HG02759 (cell line): ENCODE measurements around the gene EPSTI1.
"Not testable (repeated sequence)": the region's sequence is repeated elsewhere in the genome, so short reads cannot be mapped to it uniquely, and the experiment has no call there.

Experiments used
- ATAC-seq: cut with Tn5 transposase; IDR thresholded peaks from one replicate; pipeline ENCODE4 v1.9.1; 2021; ENCODE audit warnings: mild to moderate bottlenecking, moderate library complexity; ENCODE audit not compliant: unreplicated experiment

EPSTI1 gene

DNA sequence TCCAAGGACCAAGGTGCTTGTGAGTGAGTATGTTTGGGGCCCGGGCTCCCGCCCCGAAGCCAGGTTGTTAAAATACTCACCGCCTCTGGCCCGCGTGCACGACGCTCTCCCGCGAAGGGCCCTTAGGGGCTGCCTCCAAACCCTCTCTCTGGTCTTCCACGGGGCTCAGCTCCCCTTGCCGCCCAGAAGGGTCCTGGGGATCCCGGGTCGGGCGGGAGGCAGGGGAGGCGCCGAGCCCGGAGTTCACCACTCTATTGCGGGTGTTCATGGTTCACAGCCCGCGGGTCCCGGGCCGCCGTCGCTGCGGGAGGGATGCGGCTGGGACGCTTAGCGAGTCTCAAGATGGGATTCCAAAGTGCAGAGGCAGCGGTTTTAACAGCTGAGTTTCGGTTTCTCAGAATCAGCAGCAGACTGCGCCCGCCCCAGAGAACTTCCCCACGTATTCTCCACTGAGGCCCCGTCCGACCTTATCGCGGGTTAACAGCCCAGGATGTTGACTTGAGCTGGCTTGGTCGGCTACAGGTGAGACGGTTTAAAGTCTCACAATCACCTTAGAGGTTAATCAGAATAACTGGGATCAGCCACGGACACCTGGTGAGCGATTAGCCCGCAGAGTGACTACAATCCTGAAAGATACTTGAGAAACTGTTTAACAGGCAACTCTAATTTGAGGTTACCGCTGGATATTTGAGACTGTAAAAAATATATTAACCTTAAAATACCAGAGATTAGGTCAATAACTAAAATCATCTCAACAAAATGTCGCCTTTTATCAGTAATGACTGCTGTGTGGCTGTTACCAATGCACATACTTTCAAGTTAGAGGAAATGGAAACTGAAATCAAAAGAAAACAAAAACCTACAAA is at the start of gene EPSTI1:
Gene EPSTI1 (minus strand): TSS at position 344 of the 866 bp plus-strand sequence. CDS start 76 bp downstream, at position 268.
- ATAC-seq = peak; percentile 84

DNA sequence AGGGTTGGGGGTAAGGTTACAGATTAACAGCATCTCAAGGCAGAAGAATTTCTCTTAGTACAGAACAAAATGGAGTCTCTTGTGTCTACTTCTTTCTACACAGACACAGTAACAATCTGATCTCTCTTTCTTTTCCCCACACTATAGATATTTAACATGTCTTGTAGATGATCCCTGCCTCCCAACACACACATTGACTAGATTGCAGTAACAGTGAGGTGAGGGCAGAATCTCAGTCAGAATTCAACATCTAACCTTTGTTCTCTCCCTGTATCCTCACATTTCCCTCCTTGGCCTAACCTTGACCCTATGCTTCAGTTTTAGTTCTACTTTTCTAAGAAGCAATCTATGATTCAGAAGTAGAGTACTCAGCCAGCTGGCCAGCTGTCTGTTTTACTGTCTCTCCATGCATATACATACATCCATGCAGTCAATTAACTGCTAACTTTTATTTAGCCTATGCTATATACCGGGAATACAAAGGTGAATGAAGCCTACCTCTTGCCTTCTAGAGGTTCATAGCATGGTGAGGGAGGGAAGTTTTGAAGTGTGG is 49.4 kb upstream of the EPSTI1 start:
- peak; percentile 76 for ATAC-seq

- not testable (repeated sequence) for ATAC-seq
These were observed 48.7 kb upstream of the EPSTI1 start for GRCh38 chr13:43040581-43041368.

DNA sequence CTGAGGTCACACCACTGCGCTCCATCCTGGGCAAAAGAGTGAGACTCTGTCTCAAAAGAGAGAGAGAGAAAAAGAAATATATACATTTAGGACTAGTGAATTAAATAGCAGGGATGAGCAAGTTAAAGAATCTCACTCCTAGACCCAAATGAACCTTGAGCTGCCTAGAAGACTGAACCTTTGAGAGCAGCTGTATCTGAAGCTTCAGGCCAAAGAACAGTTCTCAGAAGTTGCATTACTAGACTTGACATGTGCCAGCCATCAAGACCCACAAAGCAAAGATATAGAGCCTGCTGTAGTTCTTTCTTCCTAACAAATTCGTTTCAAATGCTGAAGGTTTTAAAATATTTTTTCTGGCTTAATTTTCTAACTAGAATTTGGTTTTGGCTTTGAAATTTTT is 47.9 kb upstream of the EPSTI1 start:
- ATAC-seq = no peak

DNA sequence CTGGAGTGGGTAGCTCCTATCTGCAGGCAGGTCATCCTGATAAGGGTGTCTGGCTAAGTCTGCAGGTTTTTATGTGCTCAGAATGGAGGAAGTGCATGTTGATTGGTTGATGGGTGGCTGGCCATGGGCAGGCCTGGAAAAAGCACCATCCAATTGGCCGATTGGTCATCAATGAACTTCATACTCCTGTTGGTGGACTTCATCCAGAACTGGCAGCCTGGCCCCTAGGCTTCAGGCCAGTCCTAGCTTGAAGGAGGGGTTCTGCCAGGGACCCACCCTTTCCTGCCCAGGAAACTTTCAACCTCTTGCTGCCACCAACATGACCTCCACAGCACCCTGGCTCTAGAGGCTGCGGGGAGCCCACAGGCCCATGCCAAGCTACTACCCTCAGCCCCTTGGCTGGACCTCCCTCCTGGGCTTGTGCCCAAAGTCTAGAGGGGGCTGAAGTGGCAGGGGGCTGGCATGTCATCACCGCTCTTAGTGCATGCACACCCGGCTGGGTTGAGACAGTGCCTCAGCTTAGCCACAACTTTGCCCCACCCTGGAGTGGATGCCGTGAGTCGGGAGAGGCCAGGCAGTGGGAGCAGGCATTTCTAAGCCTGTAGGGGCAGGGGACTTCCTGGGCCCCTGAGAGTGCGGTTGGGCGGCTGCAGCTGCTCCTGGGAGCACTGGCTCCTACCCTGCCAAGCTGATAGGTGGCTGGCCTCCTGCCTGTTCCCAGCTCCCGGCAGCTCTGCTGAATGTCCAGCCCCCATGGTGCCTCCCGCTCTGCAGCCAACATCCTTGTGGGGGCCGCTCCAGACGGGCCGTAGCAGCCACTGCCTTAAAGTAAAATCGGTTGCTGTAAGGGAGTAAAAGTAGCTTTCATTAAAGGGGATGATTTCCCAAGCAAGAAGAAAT is 44.6 kb upstream of the EPSTI1 start:
- no peak for ATAC-seq

GRCh38 chr13:43033038-43033437 is 41.0 kb upstream of the EPSTI1 start:
- no peak for ATAC-seq

- no peak for ATAC-seq
These were observed 39.8 kb upstream of the EPSTI1 start for GRCh38 chr13:43031881-43032280.

DNA sequence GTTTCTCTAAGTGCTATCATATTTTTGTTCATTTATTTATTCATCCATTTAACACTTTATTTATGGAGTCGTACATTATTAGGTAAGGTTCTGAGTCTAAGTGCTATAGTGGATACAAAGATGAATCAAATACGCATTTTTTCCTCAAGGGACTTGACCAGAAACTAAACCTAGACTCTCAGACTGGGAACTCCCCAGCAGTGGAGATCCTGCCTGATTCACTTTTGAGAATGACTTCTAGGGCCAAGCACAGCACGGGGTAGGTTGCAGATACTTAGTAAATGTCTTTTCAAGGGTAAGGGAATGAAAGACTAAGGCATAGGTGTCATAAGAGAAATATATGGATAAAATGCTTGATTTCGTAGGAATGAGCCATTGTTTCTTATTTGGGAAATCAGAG is 38.5 kb upstream of the EPSTI1 start:
- peak; percentile 79 for ATAC-seq

DNA sequence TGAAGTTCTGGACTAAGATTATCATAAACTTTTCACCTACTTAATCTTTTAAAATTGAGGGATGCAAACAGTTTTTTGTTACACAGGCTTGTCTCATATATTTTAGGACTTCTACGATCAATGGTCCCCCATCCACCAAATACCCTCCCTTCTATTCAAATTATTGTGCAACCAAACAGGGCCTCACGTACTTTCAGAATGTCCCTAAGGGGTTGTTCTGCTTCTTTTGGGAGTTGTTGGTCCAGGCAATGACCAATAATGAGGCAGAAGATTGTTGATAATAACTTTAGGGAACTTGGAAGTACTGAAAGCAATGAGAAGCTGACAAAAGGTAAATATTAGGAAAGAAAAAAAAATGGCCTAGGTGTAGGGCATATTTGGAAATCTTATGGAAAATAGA is 34.2 kb upstream of the EPSTI1 start:
- no peak for ATAC-seq

DNA sequence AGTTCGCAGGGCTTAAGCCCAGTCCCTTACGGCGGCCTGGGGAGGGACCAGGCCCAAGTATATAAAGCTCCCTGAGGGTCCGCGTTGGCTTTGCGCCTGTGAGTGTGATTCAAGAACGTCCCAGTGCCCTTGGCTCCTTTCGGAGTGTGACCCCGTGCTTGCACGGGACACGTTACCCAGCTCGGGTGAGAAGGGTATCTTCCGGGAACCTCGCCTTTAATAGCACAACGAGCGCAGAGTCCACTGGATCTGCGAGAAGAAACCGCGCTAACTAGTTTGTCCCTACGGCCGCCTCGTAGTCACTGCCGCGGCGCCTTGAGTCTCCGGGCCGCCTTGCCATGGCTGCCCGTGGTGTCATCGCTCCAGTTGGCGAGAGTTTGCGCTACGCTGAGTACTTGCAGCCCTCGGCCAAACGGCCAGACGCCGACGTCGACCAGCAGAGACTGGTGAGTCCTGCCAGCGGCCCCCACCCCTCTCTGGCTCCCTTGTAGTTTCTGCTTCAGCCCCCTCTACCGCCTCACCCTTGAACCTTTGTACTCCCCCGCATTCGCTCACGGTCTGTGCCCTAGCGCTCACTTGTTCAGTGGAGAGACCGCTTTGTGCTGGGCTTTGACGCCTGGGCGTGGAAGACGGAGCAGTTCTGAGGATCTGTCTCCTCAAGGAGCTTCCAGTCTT is 31.4 kb upstream of the EPSTI1 start, which contains the start of gene DNAJC15:
Gene DNAJC15 (plus strand): TSS at position 298 of the 675 bp plus-strand sequence. CDS start 41 bp downstream, at position 339.
- ATAC-seq = peak; percentile 87

- no peak for ATAC-seq
These were observed 30.9 kb upstream of the EPSTI1 start for GRCh38 chr13:43022934-43023288.

DNA sequence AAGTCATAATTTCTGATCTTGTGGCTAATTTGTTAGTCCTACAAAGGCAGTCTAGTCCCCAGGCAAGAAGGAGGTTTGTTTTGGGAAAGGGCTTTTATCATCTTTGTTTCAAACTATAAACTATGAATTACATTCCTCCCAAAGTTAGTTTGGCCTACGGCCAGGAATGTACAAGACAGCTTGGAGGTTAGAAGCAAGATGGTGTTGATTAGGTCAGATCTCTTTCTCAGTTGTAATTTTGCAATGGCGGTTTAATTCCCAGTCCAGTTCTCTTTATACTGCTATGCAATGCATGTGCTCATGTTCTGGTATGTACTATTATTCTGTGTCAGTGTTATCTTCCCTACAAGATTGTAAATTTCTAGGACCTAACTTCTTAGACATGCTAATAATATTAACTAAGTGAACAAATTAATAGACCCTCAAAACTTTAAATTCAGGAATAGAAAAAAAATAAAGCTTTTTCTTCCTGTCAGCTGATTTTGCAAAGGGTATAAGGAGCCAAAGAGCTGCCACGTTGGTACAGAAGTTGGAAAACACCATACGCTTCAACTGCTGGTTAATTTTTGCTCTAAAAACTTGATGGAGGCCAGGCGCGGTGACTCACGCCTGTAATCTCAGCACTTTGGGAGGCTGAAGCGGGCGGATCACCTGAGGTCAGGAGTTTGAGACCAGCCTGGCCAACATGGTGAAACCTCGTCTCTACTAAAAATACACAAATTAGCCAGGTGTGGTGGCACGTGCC is 30.1 kb upstream of the EPSTI1 start:
- ATAC-seq = no peak

GRCh38 chr13:43020794-43021193 is 28.8 kb upstream of the EPSTI1 start:
- ATAC-seq = no peak

- ATAC-seq = no peak
These were observed 27.8 kb upstream of the EPSTI1 start for GRCh38 chr13:43019811-43020210.

DNA sequence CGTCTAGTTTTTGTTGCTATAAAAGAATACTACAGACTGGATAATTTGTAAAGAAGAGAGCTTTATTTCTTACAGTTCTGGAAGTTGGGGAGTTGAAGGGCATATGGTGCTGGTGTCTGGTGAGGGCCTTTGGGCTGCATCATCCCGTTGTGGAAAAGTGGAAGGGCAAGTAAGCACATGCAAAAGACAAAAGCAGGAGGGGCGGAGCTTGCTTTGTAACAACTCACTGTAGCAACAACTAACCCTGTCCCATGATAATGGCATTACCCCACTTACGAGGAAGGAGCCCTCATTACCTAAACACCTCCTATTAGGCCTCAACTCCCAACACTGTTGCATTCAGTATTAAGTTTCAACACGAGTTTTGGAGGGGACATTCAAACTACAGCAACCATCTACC is 24.2 kb upstream of the EPSTI1 start:
- no peak for ATAC-seq

DNA sequence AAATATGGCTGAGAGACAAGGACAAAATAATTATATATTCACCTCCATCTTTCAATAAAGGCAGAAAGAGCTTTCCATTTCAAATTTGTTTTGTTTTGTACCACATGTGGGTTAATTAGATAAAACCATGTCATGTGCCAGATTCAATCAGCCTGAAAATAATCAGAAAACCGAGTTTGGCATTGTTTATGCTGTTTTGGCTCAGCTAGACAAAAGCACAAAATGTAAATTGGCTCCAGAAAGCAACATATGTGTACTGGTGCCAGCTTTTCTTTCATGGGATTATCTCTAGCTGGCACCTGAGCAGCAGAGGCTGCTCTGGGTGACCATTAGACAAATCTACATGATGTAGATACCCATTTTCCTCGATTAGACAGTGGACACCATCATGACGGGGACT is 22.1 kb upstream of the EPSTI1 start:
- no peak for ATAC-seq

DNA sequence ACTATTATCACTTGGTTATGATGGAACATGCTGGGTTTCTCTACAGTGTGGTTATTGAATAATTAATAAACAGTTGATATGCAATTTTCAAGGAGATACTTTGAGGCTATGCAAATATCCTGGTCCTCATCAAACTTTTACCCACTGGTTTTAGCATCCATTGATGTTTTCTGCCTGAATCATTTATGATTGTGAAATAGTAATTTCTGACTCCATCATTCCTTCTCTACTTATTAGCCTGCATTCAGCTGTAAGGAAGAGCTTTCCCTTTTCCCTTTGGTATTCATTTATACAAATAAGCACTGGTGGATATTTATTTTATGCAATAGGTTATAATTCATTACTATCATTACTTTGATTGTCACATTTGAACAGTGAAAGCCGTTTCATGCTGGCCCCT is 17.5 kb upstream of the EPSTI1 start:
- no peak for ATAC-seq

- ATAC-seq = no peak
These were observed 16.6 kb upstream of the EPSTI1 start for GRCh38 chr13:43008596-43008995.

GRCh38 chr13:43006893-43007631 is 15.0 kb upstream of the EPSTI1 start:
- no peak for ATAC-seq
